Activated CD4-positive, alpha-beta T cell treated with anti-CD3 and anti-CD28 coated beads, Interleukin-2, amount 10 ng/mL, durations not matched to agents 24 days and 14 days (primary cell): ENCODE results near the gene CPLANE2. TPM values are rescaled to one million over a fixed set of nuclear protein-coding genes. Genes with fewer than 3 reads are reported as not detected.
"Not testable (repeated sequence)": the region's sequence is repeated elsewhere in the genome, so short reads cannot be mapped to it uniquely, and the experiment has no call there.

Experiments used
- DNase-seq: peaks from one replicate; pipeline ENCODE4 v3.0.0; 2022
- H3K27ac Mint-ChIP-seq: one replicate; pipeline ENCODE4 v1.8.0; 2022; ENCODE audit warnings: mild to moderate bottlenecking, mixed read lengths
- H3K27me3 Mint-ChIP-seq: one replicate; pipeline ENCODE4 v1.8.0; 2022; ENCODE audit warnings: mixed read lengths
- H3K36me3 Mint-ChIP-seq: one replicate; pipeline ENCODE4 v1.8.0; 2022; ENCODE audit warnings: low read depth, mild to moderate bottlenecking, mixed read lengths
- H3K4me1 Mint-ChIP-seq: one replicate; pipeline ENCODE4 v1.8.0; 2021; ENCODE audit warnings: mixed read lengths
- H3K4me3 Mint-ChIP-seq: one replicate; pipeline ENCODE4 v1.8.0; 2022; ENCODE audit warnings: mild to moderate bottlenecking, moderate library complexity, mixed read lengths
- H3K9me3 Mint-ChIP-seq: one replicate; pipeline ENCODE4 v1.8.0; 2021; ENCODE audit warnings: mixed read lengths
- intact Hi-C: fragments of 100-400 bp; cut with micrococcal nuclease; formaldehyde crosslinking; loops from one replicate; pipeline ENCODE4 v1.15.1; 2023
- total RNA-seq: library from RNA; stranded (reverse); gene quantifications from 2 replicates; pipeline ENCODE4 v1.2.3, GENCODE V29; 2022

Gene CPLANE2, protein sequence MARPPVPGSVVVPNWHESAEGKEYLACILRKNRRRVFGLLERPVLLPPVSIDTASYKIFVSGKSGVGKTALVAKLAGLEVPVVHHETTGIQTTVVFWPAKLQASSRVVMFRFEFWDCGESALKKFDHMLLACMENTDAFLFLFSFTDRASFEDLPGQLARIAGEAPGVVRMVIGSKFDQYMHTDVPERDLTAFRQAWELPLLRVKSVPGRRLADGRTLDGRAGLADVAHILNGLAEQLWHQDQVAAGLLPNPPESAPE
- total RNA-seq = 4.8 and 6.1 TPM in 2 replicates

DNA sequence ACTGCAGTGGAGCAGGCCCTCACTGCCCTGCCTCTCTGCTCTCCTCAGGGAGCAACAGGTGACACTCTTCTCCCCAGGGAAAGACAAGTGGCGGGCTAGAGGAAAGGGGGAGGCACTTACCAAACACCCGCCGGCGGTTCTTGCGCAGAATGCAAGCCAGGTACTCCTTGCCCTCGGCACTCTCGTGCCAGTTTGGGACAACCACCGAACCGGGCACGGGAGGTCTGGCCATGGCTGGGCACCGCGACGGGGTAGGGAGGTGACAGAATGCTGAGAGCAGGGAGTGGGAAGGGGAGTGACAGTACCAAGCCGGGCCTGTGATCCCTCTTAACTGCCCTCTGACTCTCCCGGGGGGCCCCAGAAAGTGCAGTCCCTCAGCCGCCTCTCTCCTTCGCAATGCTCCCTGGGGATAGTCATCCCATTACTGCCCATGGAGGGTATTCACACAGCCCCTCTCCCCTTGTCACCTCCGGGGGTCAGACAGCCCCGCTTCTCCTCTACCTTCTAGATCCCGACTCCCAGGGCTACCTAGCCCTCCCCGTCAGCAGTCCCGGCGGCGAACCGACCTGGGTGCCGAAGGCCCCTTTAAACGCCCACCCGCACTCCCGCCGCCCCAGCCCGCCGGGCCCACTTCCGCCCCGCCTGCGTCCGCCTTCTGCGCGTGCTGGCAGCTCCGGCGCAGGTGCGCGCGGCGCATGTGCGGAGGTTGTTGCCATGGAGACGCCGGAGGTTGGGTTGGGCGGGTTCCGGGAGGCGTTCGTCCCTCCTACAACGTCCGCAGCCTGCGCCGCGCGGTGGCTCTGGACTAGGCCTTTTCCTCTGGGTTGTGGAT, at the start of gene CPLANE2:
CPLANE2 (minus strand) TSS at position 673 of the 832 bp plus-strand sequence; CDS start at position 232, 441 bp downstream.
- peak within 1 kb of the TSS; percentile 92 for H3K27ac Mint-ChIP-seq
- no peaks in the 10 kb centered on the region for H3K27me3 Mint-ChIP-seq
- peak; percentile 99 for DNase-seq
- H3K9me3 Mint-ChIP-seq = no peaks in the 10 kb centered on the region
- H3K36me3 Mint-ChIP-seq = no peaks in the 10 kb centered on the region
- peaks cover 20% of the 10 kb centered on the region for H3K4me1 Mint-ChIP-seq
- intact Hi-C loops = loop anchor here (1.0 to 5.0 kb wide), 4 partner anchors 19 to 389 kb away; partner anchors contain the start of genes SPEN and SZRD1
- H3K4me3 Mint-ChIP-seq = peak within 1 kb of the TSS; percentile 91

DNA sequence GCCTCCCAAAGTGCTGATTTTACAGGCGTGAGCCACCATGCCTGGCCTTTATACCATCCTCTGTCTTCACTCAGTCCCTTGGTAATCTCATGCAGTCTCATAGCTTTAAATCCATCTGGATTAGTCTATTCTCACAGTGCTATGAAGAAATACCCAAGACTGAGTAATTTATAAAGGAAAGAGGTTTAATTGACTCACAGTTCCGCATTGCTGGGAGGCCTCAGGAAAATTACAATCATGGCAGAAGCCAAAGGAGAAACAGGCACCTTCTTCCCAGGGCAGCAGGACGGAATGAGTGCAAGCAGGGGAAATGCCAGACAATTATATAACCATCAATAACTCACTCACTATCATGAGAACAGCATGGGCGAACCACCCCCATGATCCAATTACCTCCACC, 49.1 kb upstream of the CPLANE2 start:
- Mint-ChIP-seq H3K4me3 (no peak overlapping the region), H3K9me3 (no peaks in the 10 kb centered on the region), H3K27me3 (no peaks in the 10 kb centered on the region), H3K27ac (no peak overlapping the region), H3K36me3 (peaks cover 20% of the 10 kb centered on the region), H3K4me1 (peaks cover 2% of the 10 kb centered on the region)
- no peak for DNase-seq
- intact Hi-C loops = no loop called here

DNA sequence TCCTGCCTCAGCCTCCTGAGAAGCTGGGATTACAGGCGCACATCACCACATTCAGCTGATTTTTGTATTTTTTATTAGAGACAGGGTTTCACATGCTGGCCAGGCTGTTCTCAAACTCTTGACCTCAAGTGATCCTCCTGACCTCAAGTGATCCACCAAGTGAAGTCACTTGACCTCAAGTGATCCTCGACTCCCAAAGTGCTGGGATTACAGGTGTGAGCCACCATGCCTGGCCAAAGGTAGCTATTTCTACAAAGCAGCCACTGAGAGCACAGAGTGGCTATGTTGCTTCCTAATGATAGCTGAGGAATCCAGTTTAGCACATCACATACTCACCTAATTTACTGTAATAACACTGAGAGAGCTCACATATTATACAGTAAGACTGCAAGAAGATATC, 44.8 kb upstream of the CPLANE2 start:
- DNase-seq = no peak
- Mint-ChIP-seq H3K9me3 (no peaks in the 10 kb centered on the region), H3K27ac (no peak overlapping the region), H3K4me1 (no peaks in the 10 kb centered on the region), H3K36me3 (peaks cover 8% of the 10 kb centered on the region), H3K4me3 (no peak overlapping the region), H3K27me3 (no peaks in the 10 kb centered on the region)
- intact Hi-C loops = no loop called here

DNA sequence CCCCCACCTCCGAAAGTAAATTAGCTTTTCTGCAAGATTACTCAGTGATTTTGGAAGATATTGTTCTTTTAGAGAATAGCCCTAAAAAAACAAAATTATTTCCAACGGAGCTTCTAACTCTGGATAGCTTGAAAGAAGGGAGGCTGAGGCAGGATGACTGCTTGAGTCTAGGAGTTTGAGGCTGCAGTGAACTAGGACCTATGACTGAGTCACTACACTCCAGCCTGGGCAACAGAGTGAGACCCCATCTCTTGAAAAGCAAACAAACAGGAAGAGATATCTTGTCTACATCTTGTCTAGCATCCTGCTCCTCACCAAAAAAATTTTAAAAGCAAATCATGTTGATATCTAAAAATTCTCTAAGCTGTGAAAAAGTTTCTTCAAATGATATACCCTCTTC, 42.2 kb upstream of the CPLANE2 start:
- no peak overlapping the region for H3K27ac Mint-ChIP-seq

DNA sequence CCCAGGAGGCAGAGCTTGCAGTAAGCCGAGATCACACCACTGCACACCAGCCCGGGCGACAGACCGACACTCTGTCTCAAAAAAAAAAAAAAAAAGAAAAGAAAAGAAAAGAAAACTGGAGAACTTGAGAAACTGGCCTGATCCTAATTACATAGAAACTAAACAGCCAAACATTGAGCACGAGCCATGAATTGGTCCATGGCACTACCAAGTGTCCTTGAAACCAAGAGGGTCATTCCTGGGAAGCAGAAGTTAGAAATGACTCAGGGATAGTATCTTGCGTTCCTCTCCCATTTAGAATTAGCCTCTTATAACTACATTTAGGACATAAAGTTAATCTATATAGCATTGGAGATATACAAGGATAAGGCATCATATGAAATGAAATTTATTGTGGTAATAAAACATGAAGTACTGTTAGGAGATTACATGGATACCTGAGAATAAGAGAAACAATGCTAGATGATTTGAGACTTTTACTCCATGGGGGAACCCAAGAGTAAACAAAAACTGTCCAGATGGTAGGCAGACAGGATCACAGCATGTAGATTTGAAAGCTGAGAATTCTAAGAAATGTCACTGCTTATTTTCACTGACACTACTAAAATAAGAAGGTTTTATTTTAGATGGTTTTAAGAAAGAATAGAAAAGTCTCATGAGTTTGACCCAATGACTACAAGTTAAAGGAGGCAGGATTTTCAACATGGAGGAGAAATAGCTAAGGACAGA, 39.5 kb upstream of the CPLANE2 start:
- H3K36me3 Mint-ChIP-seq = peaks cover 6% of the 10 kb centered on the region
- no peaks in the 10 kb centered on the region for H3K27me3 Mint-ChIP-seq
- no peak for DNase-seq
- H3K4me1 Mint-ChIP-seq = no peaks in the 10 kb centered on the region
- no peak overlapping the region for H3K4me3 Mint-ChIP-seq
- intact Hi-C loops = no loop called here
- H3K27ac Mint-ChIP-seq = no peak overlapping the region
- no peaks in the 10 kb centered on the region for H3K9me3 Mint-ChIP-seq

More for the DNA sequence above, 42.2 kb upstream of the CPLANE2 start:
- peaks cover 6% of the 10 kb centered on the region for H3K36me3 Mint-ChIP-seq
- H3K9me3 Mint-ChIP-seq = no peaks in the 10 kb centered on the region
- no peak for DNase-seq
- H3K4me1 Mint-ChIP-seq = no peaks in the 10 kb centered on the region
- H3K27me3 Mint-ChIP-seq = no peaks in the 10 kb centered on the region
- no peak overlapping the region for H3K4me3 Mint-ChIP-seq
- intact Hi-C loops = no loop called here

DNA sequence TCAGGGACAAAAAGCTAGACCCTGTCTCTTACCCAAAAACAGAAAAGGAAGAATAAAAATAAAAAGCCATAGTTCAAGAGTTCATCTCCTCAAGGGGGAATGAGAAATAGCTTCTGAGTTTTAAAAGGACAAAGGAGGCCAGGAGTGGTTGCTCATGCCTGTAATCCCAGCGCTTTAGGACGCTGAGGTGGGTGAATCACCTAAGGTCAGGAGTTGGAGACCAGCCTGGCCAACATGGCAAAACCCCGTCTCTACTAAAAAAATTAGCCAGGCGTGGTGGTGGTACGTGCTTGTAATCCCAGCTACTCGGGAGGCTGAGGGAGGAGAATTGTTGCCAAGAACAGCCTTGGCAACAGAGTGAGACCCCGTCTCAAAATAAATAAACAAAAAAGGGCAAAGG, 38.6 kb upstream of the CPLANE2 start:
- no peaks in the 10 kb centered on the region for H3K4me1 Mint-ChIP-seq
- no peak overlapping the region for H3K4me3 Mint-ChIP-seq
- peaks cover 6% of the 10 kb centered on the region for H3K36me3 Mint-ChIP-seq
- intact Hi-C loops = no loop called here
- DNase-seq = no peak
- H3K27me3 Mint-ChIP-seq = no peaks in the 10 kb centered on the region
- no peak overlapping the region for H3K27ac Mint-ChIP-seq
- no peaks in the 10 kb centered on the region for H3K9me3 Mint-ChIP-seq

DNA sequence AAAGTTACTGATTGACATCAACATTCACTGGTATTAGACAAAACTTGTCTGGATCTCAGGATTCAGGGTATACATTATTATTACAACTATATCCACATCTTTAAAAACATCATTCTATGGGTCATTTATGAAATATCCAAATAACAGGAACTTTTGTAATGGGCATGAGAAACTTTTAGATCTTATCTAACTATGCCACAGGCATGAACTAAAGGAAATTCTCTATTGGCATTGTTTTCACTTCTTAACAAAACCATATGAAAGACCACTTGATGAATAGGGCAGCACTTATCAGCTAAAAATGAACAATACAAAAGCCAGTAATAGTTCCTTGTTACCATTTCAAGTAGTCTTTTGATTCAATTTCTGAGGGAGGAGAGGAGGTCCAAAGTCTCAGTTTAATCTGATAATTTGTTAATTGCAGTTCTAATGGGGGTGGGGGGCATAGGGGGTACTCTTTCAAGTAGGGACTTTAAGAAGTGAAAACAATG, 30.8 kb upstream of the CPLANE2 start:
- no peaks in the 10 kb centered on the region for H3K27me3 Mint-ChIP-seq
- H3K27ac Mint-ChIP-seq = no peak overlapping the region
- H3K4me1 Mint-ChIP-seq = peaks cover 4% of the 10 kb centered on the region
- H3K4me3 Mint-ChIP-seq = no peak overlapping the region
- H3K9me3 Mint-ChIP-seq = no peaks in the 10 kb centered on the region
- intact Hi-C loops = no loop called here
- DNase-seq = no peak
- H3K36me3 Mint-ChIP-seq = peaks cover 4% of the 10 kb centered on the region

DNA sequence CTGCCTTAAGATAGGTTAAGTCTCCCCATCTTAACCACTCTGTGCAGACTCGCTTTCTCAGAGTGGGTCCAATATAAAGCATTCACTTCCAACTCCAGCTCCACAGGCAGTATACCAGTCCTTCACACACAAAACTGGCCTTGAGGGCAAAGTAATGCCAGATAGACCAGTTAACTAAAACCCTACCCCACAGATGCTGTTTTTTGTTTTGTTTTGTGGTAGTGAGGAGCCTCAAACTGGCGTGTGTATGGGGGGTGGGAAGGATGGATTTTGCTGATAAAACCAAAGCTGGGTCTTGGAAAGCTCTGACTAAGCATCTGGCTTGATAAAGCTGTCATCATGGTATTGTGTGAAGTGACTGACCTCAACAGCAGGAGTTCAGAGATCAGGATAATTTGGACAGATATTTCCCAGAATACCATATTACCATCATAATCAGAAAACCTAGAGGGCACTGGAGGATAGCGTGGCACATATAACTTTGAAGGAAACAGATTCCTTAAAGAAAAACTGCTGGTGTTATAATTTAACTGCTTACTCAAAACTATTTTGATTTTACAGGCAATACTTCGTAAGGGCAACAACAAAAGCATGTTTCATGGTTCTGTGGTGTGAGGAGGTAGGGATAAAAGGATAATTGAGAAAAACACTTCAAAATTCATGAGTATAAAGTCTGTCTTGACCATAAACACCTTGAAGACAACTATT, 29.6 kb upstream of the CPLANE2 start:
- intact Hi-C loops = no loop called here

DNA sequence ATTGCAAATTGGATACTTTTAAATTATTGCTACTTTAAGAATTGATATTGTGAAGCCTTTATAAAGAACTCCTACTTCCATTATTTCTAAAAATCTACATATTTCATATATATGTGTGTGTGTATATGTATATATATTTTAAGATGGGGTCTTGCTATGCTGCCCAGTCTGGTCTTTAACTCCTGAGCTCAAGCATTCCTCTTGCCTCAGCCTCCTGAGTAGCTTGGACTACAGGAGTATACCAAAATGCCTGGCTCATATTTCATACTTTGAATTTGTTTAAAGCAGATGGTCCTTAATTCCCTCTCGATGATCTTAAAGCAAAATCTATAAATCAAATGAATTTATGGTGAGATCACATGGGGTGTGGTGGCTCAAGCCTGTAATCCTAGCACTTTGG, 25.1 kb upstream of the CPLANE2 start:
- Mint-ChIP-seq H3K27ac (no peak overlapping the region), H3K27me3 (no peaks in the 10 kb centered on the region), H3K36me3 (no peaks in the 10 kb centered on the region), H3K4me3 (no peak overlapping the region), H3K9me3 (no peaks in the 10 kb centered on the region), H3K4me1 (peaks cover 4% of the 10 kb centered on the region)
- intact Hi-C loops = no loop called here
- no peak for DNase-seq

More for the DNA sequence above, 29.6 kb upstream of the CPLANE2 start:
- Mint-ChIP-seq H3K27me3 (no peaks in the 10 kb centered on the region), H3K4me1 (peaks cover 4% of the 10 kb centered on the region), H3K9me3 (no peaks in the 10 kb centered on the region), H3K4me3 (no peak overlapping the region), H3K36me3 (peaks cover 3% of the 10 kb centered on the region), H3K27ac (no peak overlapping the region)
- DNase-seq = no peak

DNA sequence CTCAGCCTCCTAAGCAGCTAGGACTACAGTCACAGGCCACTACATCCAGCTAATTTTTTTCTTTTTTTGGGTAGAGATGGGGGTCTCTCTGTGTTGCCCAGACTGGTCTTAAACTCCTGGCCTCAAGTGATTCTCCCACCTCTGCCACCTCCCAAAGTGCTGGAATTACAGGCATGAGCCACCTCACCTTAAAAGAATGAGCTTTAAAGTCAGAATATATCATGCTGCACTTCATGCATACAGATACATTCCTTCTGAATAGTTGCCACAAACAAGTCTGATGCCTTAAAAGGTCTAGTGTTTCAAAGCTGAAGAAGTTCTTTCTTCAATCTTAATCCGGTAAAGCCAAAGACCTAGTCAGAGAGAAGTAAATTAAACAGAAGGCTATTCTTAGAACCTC, 23.8 kb upstream of the CPLANE2 start:
- Mint-ChIP-seq H3K4me1 (no peaks in the 10 kb centered on the region), H3K9me3 (no peaks in the 10 kb centered on the region), H3K27me3 (no peaks in the 10 kb centered on the region), H3K36me3 (peaks cover 5% of the 10 kb centered on the region), H3K27ac (no peak overlapping the region), H3K4me3 (no peak overlapping the region)
- DNase-seq = no peak
- intact Hi-C loops = no loop called here

DNA sequence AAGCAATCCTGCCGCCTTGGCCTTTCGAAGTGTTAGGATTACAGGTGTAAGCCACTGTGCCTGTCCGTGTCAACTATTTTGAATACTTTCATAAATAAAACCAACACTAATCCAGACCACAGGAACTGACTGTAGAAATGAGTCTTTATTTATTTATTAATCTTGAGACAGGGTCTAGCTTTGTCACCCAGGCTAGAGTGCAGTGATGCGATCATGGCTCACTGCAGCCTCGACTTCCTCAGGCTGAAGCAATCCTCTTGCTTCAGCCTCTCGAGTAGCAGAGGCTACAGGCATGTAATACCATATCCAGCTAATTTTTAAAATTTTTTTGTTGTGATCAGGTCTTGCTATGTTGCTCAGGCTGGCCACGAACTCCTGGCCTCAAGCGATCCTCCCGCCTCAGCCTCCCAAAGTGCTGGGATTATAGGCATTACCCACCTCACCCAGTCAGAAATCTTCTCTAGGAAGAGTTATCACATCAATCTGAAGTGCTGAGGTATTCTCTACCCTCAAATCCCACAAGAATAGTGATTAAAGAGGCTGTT, 21.7 kb upstream of the CPLANE2 start:
- H3K27ac Mint-ChIP-seq = no peak overlapping the region
- peaks cover 17% of the 10 kb centered on the region for H3K36me3 Mint-ChIP-seq

DNA sequence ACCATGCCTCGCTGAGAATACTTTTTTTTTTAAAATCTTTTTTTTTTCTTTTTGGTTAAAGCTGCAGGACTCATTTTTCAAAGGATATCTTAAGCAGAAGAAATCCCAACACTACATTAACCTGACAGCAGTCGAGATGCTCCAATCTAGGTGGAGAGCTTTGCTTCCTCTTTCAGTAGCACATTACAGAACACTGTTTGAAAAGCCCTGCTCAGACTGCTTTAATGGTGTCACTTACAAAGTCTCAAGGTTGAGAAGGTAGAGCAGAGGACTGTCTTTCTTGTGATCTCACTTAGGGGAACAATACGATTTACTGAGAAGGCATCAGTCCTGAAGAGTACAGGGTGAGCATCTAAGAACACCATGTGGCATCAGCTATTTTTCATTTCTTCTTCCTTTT, 21.0 kb upstream of the CPLANE2 start:
- no peak overlapping the region for H3K4me3 Mint-ChIP-seq
- peaks cover 18% of the 10 kb centered on the region for H3K36me3 Mint-ChIP-seq
- peaks cover 5% of the 10 kb centered on the region for H3K4me1 Mint-ChIP-seq
- no peak for DNase-seq
- no peaks in the 10 kb centered on the region for H3K9me3 Mint-ChIP-seq
- intact Hi-C loops = no loop called here
- no peaks in the 10 kb centered on the region for H3K27me3 Mint-ChIP-seq
- H3K27ac Mint-ChIP-seq = no peak overlapping the region

More for the DNA sequence above, 21.7 kb upstream of the CPLANE2 start:
- Mint-ChIP-seq H3K27me3 (no peaks in the 10 kb centered on the region), H3K4me3 (no peak overlapping the region), H3K9me3 (no peaks in the 10 kb centered on the region), H3K4me1 (peaks cover 5% of the 10 kb centered on the region)
- intact Hi-C loops = no loop called here
- DNase-seq = no peak

DNA sequence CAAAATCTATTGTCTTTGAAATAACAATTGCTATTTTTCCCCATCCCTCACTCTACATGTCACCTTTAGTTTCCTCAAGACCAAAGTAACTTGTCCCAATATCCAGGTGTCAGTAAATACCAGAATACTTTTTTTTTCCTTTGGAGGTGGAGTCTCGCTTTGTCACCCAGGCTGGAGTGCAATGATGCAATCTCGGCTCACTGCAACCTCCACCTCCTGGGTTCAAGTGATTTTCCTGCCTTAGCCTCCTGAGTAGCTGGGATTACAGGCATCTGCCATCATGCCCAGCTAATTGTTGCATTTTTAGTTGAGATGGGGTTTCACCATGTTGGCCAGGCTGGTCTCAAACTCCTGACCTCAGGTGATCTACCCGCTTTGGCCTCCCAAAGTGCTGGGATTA, 20.6 kb upstream of the CPLANE2 start:
- H3K27ac Mint-ChIP-seq, H3K27me3 Mint-ChIP-seq, intact Hi-C loops, H3K4me3 Mint-ChIP-seq, H3K4me1 Mint-ChIP-seq, H3K9me3 Mint-ChIP-seq, DNase-seq: not testable (repeated sequence)
- H3K36me3 Mint-ChIP-seq = peaks cover 21% of the 10 kb centered on the region
